ENCODE measurements around the gene ZFPL1. TPM values are rescaled to one million over a fixed set of nuclear protein-coding genes. Genes with fewer than 3 reads are reported as not detected.

The ZFPL1 gene
- total RNA-seq, 1 donor from 2014 or later: 33.9 TPM

GRCh38 chr11:65057526-65057925 is 26.5 kb upstream of the ZFPL1 start:
- TF ChIP-seq CTCF (IDR thresholded peaks at IDR 0.05; ENCODE audit: partially characterized antibody, unreplicated experiment): no peak
- no peaks in the 10 kb centered on the region for H3K4me1 Mint-ChIP-seq (ENCODE audit: low read depth, unreplicated experiment)
- DNase-seq: no peak
- peaks cover 7% of the 10 kb centered on the region for H3K27me3 Mint-ChIP-seq (ENCODE audit: unreplicated experiment)
- H3K9me3 Mint-ChIP-seq (ENCODE audit: unreplicated experiment): peaks cover 2% of the 10 kb centered on the region
- H3K36me3 Mint-ChIP-seq (ENCODE audit: unreplicated experiment): no peaks in the 10 kb centered on the region
- H3K4me3 Mint-ChIP-seq (ENCODE audit: unreplicated experiment): no peak overlapping the region
- no peak overlapping the region for H3K27ac Mint-ChIP-seq (ENCODE audit: unreplicated experiment)

- no peak overlapping the region for H3K27ac Mint-ChIP-seq (ENCODE audit: unreplicated experiment)
Measured at GRCh38 chr11:65058012-65058411, 26.0 kb upstream of the ZFPL1 start.

GRCh38 chr11:65058419-65059054 is 25.5 kb upstream of the ZFPL1 start, which contains the start of gene NAALADL1:
TSS of gene NAALADL1 (minus strand) at chr11:65058553. CDS start at chr11:65058521, 32 bp downstream.
- no peaks in the 10 kb centered on the region for H3K4me1 Mint-ChIP-seq (ENCODE audit: low read depth, unreplicated experiment)
- DNase-seq: no peak
- H3K4me3 Mint-ChIP-seq (ENCODE audit: unreplicated experiment): no peak within 1 kb of the TSS
- no peaks in the 10 kb centered on the region for H3K9me3 Mint-ChIP-seq (ENCODE audit: unreplicated experiment)
- H3K27me3 Mint-ChIP-seq (ENCODE audit: unreplicated experiment): peaks cover 7% of the 10 kb centered on the region
- no peak for TF ChIP-seq CTCF (IDR thresholded peaks at IDR 0.05; ENCODE audit: partially characterized antibody, unreplicated experiment)
- no peak within 1 kb of the TSS for H3K27ac Mint-ChIP-seq (ENCODE audit: unreplicated experiment)
- no peaks in the 10 kb centered on the region for H3K36me3 Mint-ChIP-seq (ENCODE audit: unreplicated experiment)

More at GRCh38 chr11:65058012-65058411, 26.0 kb upstream of the ZFPL1 start:
- H3K4me1 Mint-ChIP-seq (ENCODE audit: low read depth, unreplicated experiment): no peaks in the 10 kb centered on the region
- no peaks in the 10 kb centered on the region for H3K36me3 Mint-ChIP-seq (ENCODE audit: unreplicated experiment)
- H3K27me3 Mint-ChIP-seq (ENCODE audit: unreplicated experiment): peaks cover 7% of the 10 kb centered on the region
- no peaks in the 10 kb centered on the region for H3K9me3 Mint-ChIP-seq (ENCODE audit: unreplicated experiment)
- no peak for TF ChIP-seq CTCF (IDR thresholded peaks at IDR 0.05; ENCODE audit: partially characterized antibody, unreplicated experiment)
- H3K4me3 Mint-ChIP-seq (ENCODE audit: unreplicated experiment): no peak overlapping the region
- DNase-seq: no peak

GRCh38 chr11:65059523-65059922 is 24.5 kb upstream of the ZFPL1 start:
- DNase-seq: no peak
- Mint-ChIP-seq H3K4me3 (ENCODE audit: unreplicated experiment) (no peak overlapping the region), H3K9me3 (ENCODE audit: unreplicated experiment) (no peaks in the 10 kb centered on the region), H3K27me3 (ENCODE audit: unreplicated experiment) (peaks cover 7% of the 10 kb centered on the region), H3K36me3 (ENCODE audit: unreplicated experiment) (no peaks in the 10 kb centered on the region), H3K27ac (ENCODE audit: unreplicated experiment) (no peak overlapping the region), H3K4me1 (ENCODE audit: low read depth, unreplicated experiment) (peaks cover 2% of the 10 kb centered on the region)
- no peak for TF ChIP-seq CTCF (IDR thresholded peaks at IDR 0.05; ENCODE audit: partially characterized antibody, unreplicated experiment)

- H3K27me3 Mint-ChIP-seq (ENCODE audit: unreplicated experiment): peaks cover 7% of the 10 kb centered on the region
- no peak for TF ChIP-seq CTCF (IDR thresholded peaks at IDR 0.05; ENCODE audit: partially characterized antibody, unreplicated experiment)
- H3K36me3 Mint-ChIP-seq (ENCODE audit: unreplicated experiment): no peaks in the 10 kb centered on the region
- no peaks in the 10 kb centered on the region for H3K9me3 Mint-ChIP-seq (ENCODE audit: unreplicated experiment)
- H3K4me1 Mint-ChIP-seq (ENCODE audit: low read depth, unreplicated experiment): peaks cover 2% of the 10 kb centered on the region
- DNase-seq: no peak
- H3K4me3 Mint-ChIP-seq (ENCODE audit: unreplicated experiment): no peak overlapping the region
- H3K27ac Mint-ChIP-seq (ENCODE audit: unreplicated experiment): no peak overlapping the region
Measured at GRCh38 chr11:65059959-65060824, 23.8 kb upstream of the ZFPL1 start.

Data from glutamatergic neuron (in vitro differentiated cells).